ENCODE results near the gene DAB2IP. TPM values are rescaled to one million over a fixed set of nuclear protein-coding genes. Genes with fewer than 3 reads are reported as not detected.

DAB2IP gene
- total and polyA plus RNA-seq, 2 of the 4 experiments (the other 2 are of a cell fraction): 5.6 to 17.2 TPM

DNA sequence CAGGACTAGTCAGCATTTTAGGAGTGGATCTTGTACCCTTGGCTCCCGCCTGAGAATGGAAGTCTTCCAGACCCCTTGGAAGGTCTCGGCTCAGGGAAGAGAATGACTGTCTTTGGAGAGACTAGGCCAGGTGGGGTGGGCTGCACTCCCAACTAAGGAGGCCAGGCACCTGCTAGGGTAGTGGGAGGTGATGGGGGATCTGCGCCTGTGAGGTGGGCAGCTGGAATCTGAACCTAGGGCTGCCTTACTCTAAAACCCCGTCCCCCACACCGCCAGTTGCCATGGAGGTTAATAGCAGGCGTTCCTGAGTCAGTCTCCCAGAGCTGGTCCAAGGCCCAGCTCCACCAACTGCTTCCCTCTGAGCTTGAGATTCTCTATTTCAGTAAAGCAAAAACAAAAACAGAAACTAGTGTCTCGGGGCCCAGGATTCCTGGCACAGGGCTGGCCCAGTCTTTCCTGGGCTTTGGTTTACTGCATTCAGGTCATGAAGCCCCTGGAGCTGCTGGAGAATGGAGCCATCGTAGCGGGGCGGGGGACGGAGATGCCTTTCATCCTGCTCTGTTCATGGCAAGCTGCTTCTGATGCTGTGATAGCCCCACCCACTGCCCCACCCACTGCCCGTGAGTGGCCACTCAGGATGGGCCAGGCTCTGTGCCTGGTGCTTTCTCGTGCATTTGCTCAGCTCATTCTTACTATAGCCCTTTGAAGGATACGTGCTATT, 57.5 kb downstream of the DAB2IP start:
- Histone ChIP-seq H3K27me3 (ENCODE audit: control insufficient read depth, insufficient read depth, low read length) (no peaks in the 10 kb centered on the region), H2AFZ (replicated peaks; ENCODE audit: low read length, poor library complexity) (no peak overlapping the region), H3K4ac (ENCODE audit: low read depth, low read length) (no peak overlapping the region), H4K91ac (ENCODE audit: insufficient read depth, low read depth, low read length) (no peak overlapping the region), H3K27ac (ENCODE audit: insufficient read depth, low read length) (no peak overlapping the region), H4K5ac (ENCODE audit: low read depth, low read length) (no peak overlapping the region), H3K4me1 (ENCODE audit: control insufficient read depth, insufficient read depth, low read length) (peaks cover 23% of the 10 kb centered on the region; the same call in 1 of the 2 replicates), H3K79me1 (ENCODE audit: low read depth in 1 of 2, low read length in 2 of 2) (peaks cover 49 to 94% of the 10 kb centered on the region in 2 experiments), H3K23ac (ENCODE audit: low read depth, low read length) (no peak overlapping the region), H2BK15ac (ENCODE audit: low read depth, low read length) (no peak overlapping the region), H3K9ac (ENCODE audit: low read depth, low read length) (no peak overlapping the region), H3K56ac (ENCODE audit: extremely low read depth, insufficient read depth, low read length) (no peak overlapping the region), H2AK9ac (replicated peaks; ENCODE audit: low read depth, low read length, poor library complexity) (no peak overlapping the region), H4K8ac (ENCODE audit: low read depth in 2 of 2, low read length in 2 of 2) (no peak overlapping the region), H2BK5ac (ENCODE audit: low read depth, low read length, poor library complexity, severe bottlenecking) (no peak overlapping the region), H3K14ac (replicated peaks; ENCODE audit: low read depth, low read length) (no peak overlapping the region), H2BK20ac (ENCODE audit: low read depth, low read length) (no peak overlapping the region), H3K4me3 (ENCODE audit: insufficient read depth, low read depth, low read length) (no peak overlapping the region), H4K20me1 (ENCODE audit: insufficient read depth, low read length) (peaks cover 85% of the 10 kb centered on the region), H3K9me1 (ENCODE audit: insufficient read depth, low read length) (peaks cover 10% of the 10 kb centered on the region), H3K4me2 (ENCODE audit: low read depth, low read length) (no peak overlapping the region), H3K36me3 (ENCODE audit: control insufficient read depth, insufficient read depth, low read length) (peaks cover 4% of the 10 kb centered on the region; the same call in 1 of the 2 replicates), H3K9me3 (ENCODE audit: control insufficient read depth, insufficient read depth, low read length) (no peaks in the 10 kb centered on the region), H2BK120ac (ENCODE audit: low read depth, low read length) (no peak overlapping the region), H2AK5ac (ENCODE audit: low read depth, low read length) (no peak overlapping the region), H3K18ac (ENCODE audit: low read depth, low read length) (no peak overlapping the region)
- ChIA-PET POLR2A (ENCODE audit: unreplicated experiment) (no interaction called here), CTCF (no interaction called here)
- dilution Hi-C loops (cut with HindIII; ENCODE audit: low sequenced_read_pairs, unreplicated experiment) (no loop called here), intact Hi-C loops (cut with micrococcal nuclease) (no loop called here), in situ Hi-C loops (cut with MboI; ENCODE audit: low sequenced_read_pairs) (no loop called here)
- ATAC-seq (ENCODE audit: low read depth) (no peak), DNase-seq (no peak)
- no TSS peak for BruUV-seq (replicated peaks)
- no peak for TF ChIP-seq NFE2L2 (IDR thresholded peaks at IDR 0.05; ENCODE audit: low read depth, low read length)
- TF ChIP-seq, protein P1, sequence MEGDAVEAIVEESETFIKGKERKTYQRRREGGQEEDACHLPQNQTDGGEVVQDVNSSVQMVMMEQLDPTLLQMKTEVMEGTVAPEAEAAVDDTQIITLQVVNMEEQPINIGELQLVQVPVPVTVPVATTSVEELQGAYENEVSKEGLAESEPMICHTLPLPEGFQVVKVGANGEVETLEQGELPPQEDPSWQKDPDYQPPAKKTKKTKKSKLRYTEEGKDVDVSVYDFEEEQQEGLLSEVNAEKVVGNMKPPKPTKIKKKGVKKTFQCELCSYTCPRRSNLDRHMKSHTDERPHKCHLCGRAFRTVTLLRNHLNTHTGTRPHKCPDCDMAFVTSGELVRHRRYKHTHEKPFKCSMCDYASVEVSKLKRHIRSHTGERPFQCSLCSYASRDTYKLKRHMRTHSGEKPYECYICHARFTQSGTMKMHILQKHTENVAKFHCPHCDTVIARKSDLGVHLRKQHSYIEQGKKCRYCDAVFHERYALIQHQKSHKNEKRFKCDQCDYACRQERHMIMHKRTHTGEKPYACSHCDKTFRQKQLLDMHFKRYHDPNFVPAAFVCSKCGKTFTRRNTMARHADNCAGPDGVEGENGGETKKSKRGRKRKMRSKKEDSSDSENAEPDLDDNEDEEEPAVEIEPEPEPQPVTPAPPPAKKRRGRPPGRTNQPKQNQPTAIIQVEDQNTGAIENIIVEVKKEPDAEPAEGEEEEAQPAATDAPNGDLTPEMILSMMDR (conservative IDR thresholded peaks at IDR 0.05; ENCODE audit: low read depth, low read length): no peak
- no peak for TF ChIP-seq MXI1 (IDR thresholded peaks at IDR 0.05; ENCODE audit: borderline replicate concordance, low read depth, low read length)
- TF ChIP-seq CEBPB (IDR thresholded peaks at IDR 0.05; ENCODE audit: low read depth, low read length): no peak
- no peak for TF ChIP-seq FOS (IDR thresholded peaks at IDR 0.05; ENCODE audit: low read depth, low read length)
- TF ChIP-seq, protein P2, sequence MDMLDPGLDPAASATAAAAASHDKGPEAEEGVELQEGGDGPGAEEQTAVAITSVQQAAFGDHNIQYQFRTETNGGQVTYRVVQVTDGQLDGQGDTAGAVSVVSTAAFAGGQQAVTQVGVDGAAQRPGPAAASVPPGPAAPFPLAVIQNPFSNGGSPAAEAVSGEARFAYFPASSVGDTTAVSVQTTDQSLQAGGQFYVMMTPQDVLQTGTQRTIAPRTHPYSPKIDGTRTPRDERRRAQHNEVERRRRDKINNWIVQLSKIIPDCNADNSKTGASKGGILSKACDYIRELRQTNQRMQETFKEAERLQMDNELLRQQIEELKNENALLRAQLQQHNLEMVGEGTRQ (IDR thresholded peaks at IDR 0.05; ENCODE audit: low read depth, low read length): no peak
- TF ChIP-seq, protein P3, sequence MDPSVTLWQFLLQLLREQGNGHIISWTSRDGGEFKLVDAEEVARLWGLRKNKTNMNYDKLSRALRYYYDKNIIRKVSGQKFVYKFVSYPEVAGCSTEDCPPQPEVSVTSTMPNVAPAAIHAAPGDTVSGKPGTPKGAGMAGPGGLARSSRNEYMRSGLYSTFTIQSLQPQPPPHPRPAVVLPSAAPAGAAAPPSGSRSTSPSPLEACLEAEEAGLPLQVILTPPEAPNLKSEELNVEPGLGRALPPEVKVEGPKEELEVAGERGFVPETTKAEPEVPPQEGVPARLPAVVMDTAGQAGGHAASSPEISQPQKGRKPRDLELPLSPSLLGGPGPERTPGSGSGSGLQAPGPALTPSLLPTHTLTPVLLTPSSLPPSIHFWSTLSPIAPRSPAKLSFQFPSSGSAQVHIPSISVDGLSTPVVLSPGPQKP (IDR thresholded peaks at IDR 0.05; ENCODE audit: borderline replicate concordance, low read depth, low read length): no peak
- no peak for TF ChIP-seq MAZ (IDR thresholded peaks at IDR 0.05; ENCODE audit: borderline replicate concordance, low read depth, low read length)
- TF ChIP-seq BHLHE40 (IDR thresholded peaks at IDR 0.05; ENCODE audit: low read depth, low read length): no peak
- no peak for TF ChIP-seq MAFK (IDR thresholded peaks at IDR 0.05; ENCODE audit: low read depth, low read length)
- TF ChIP-seq POLR2A (IDR thresholded peaks at IDR 0.05; ENCODE audit: low read depth, low read length): no peak
- TF ChIP-seq RFX5 (IDR thresholded peaks at IDR 0.05; ENCODE audit: low read depth, low read length): no peak
- no peak for TF ChIP-seq RCOR1 (IDR thresholded peaks at IDR 0.05; ENCODE audit: insufficient replicate concordance, low read length)
- TF ChIP-seq RAD21 (IDR thresholded peaks at IDR 0.05; ENCODE audit: low read length): no peak
- TF ChIP-seq CHD1 (IDR thresholded peaks at IDR 0.05; ENCODE audit: low read depth, low read length): no peak
- TF ChIP-seq SMC3 (IDR thresholded peaks at IDR 0.05; ENCODE audit: low read depth, low read length): no peak
- 91% methylated on average over 6 of the region's 14 CpGs; no CpG with 5 or more reads in 1 of the 2 experiments for WGBS, 2 experiments (ENCODE audit: extremely low coverage in 2 of 2, insufficient read length in 1 of 2)
